Tibial nerve (tissue), 3 donors: ENCODE measurements around the gene RHBDD1.

Experiments
- CTCF ChIP-seq, 5 experiments: fragments of 200-600 bp in 3 of 5; fragments of 450-650 bp in 2 of 5; sonication (generic) in 3 of 5; IDR thresholded peaks; one replicate each; pipeline ENCODE4 v1.5.1; 2016 to 2019; ENCODE audit warnings: antibody characterized with exemption in 5 of 5, mild to moderate bottlenecking in 3 of 5, moderate library complexity in 2 of 5
- POLR2A ChIP-seq, 2 donors: fragments of 450-650 bp; IDR thresholded peaks; one replicate each; pipeline ENCODE4 v1.6.1; 2017; ENCODE audit warnings: antibody characterized with exemption in 2 of 2, mild to moderate bottlenecking in 2 of 2, moderate library complexity in 2 of 2

DNA sequence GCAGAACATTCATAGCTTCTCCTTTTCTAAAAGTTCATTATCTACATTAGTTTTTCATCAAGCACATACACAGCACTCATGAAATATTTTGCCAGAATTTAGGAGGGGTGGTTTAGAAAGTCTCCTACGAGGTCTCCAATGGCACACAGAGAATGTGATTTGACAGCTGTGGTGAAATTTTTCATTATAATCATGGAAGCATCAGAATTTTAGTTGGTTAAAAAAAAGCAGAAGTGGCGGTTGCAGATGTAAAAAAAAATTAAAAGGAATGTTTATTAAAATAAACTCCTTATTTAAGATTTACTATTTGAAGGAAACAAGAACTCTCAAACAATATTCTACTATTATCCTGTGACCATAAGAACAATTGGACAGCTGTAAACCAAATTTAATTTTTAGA lies 10.8 kb upstream of the RHBDD1 start:
- TF ChIP-seq CTCF (IDR thresholded peaks at IDR 0.05) (no peak), POLR2A (IDR thresholded peaks at IDR 0.05) (no peak)
